NCI-H2029 treated with DMSO at 0.1 percent for 48 hours (cell line): ENCODE data around the gene CRELD1.

ENCODE experiments used
- DNase-seq: peaks from one replicate; lab custom pipeline; 2025; lab: John Stamatoyannopoulos, UW

The CRELD1 gene

DNA sequence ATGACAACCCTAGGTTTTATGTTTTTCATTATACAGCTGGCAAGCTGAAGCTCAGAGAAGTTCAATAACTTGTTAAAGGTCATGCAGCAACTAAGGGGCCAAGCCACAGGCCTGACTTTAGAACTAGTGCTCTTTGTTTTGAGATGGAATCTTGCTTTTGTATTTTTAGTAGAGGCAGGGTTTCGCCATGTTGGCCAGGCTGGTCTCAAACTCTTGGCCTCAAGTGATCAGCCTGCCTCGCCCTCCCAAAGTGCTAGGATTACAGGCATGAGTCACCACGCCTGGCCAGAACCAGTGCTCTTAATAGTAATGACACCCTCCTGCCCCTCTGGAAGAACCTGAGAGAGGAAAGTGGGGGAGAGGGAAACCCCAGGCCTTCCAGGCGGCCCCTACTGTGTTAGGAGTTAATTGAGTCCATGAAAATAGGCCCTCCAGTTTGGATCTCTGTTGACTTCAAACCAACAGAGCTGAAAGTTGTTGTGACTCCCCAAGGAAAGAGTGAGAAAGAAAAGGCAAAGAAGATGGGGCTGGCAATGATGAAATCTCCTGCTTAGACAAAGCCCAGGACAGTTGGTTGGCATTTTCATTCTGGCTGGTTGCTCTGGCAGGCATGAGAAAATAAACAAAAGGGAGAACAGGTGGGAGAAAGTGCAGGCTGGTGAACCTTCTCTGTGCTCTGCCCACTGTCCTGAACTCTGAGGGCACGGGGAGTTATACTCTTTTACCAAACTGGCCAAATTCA, 22.1 kb downstream of the CRELD1 start:
- no peak for DNase-seq

GRCh38 chr3:9957214-9957613, 23.6 kb downstream of the CRELD1 start:
- no peak for DNase-seq

GRCh38 chr3:9965200-9965875, 31.7 kb downstream of the CRELD1 start:
- no peak for DNase-seq

GRCh38 chr3:9966841-9967240, 33.2 kb downstream of the CRELD1 start:
- no peak for DNase-seq

DNA sequence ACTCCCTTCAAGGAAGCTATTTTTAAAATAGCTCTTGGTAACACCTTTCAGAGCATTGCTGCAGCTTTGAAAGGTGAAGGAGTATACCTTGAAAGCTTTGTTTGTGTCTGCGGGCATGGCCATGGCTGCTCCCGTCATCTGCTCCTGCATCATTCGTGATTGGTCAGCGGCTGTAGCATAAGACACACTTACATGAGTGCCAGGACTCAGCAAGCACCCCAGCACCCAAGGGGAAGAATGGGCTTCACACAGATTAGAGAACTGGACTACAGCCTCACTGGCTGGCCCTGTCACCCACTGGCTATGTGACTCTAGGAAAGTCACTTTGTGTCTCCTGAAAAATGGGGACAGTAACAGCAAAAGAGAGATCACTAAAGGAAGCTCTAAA, 36.0 kb downstream of the CRELD1 start:
- DNase-seq, result no peak

- DNase-seq, result no peak
Measured at GRCh38 chr3:9970020-9970652, 36.5 kb downstream of the CRELD1 start.

GRCh38 chr3:9976721-9977709, 43.4 kb downstream of the CRELD1 start:
- DNase-seq, result peak; percentile 76

GRCh38 chr3:9978710-9979305, 45.2 kb downstream of the CRELD1 start:
- DNase-seq, result no peak

DNA sequence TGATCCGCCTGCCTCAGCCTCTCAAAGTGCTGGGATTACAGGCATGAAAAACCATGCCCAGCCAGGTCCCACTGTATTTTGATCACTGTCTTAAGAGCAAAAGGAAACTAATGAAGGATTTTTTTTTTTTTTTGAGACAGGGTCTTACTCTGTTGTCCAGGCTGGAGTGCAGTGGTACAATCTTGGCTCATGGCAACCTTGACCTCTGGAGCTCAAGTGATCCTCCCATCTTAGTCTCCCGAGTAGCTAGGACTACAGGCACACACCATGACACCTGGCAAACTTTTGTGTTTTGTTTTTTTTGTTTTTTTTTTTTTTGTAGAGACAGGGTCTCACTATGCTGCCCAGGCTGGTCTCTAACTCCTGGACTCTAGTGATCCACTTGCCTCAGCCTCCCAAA, 46.6 kb downstream of the CRELD1 start:
- no peak for DNase-seq

- DNase-seq, result no peak
Measured at GRCh38 chr3:9986230-9986725, 52.6 kb downstream of the CRELD1 start.

DNA sequence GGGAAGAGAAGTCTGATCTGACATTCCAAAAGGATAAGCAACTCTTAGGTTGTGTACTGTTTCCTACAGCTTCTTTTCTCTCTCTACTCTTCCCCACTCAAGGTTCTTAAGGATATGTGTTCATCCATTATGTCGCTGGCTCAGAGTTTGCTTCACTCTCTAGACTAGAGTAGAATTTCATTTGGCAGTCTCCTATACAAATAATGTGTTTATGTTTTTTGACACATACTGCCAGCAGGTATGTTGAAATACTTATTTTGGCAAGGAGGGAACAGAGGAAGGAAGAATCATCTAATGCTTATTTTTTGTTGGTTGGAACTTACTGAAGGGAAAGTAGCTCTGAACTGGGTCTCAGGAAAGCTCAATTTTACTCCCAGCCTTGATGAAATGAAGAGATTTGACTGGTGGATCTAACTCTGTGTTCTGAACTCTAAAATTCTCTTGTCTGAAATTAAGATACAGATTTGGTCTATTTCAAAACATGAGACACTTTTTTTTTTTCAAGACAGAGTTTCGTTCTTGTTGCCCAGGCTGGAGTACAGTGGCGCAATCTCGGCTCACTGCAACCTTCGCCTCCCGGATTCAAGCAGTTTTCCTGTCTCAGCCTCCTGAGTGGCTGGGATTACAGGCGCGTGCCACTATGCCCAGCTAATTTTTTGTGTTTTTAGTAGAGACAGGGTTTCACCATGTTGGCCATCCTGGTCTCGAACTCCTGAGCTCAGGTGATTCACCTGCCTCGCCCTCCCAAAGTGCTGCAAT, 60.6 kb downstream of the CRELD1 start:
- no peak for DNase-seq
